Stomach (tissue), 4 donors: ENCODE measurements around the gene SLFN13.

ENCODE experiments used
- POLR2A ChIP-seq, 4 donors: fragments of 450-650 bp; IDR thresholded peaks; one replicate each; pipeline ENCODE4 v1.6.1; 2016; ENCODE audit warnings: antibody characterized with exemption in 4 of 4, control low read depth in 2 of 4, mild to moderate bottlenecking in 1 of 4, moderate library complexity in 1 of 4
- POLR2AphosphoS5 ChIP-seq, 3 donors: sonication (generic); formaldehyde crosslinking; IDR thresholded peaks; one replicate each; pipeline ENCODE4 v1.6.1; 2016; ENCODE audit warnings: antibody characterized with exemption in 3 of 3
- TF ChIP-seq, protein P1 (sequence below), 7 experiments: fragments of 450-650 bp in 4 of 7; fragments of 200-600 bp in 3 of 7; sonication (generic) in 3 of 7; IDR thresholded peaks; one replicate each; pipeline ENCODE4 v1.5.1; 2016 to 2019; ENCODE audit warnings: antibody characterized with exemption in 7 of 7, control low read depth in 2 of 7, mild to moderate bottlenecking in 1 of 7

DNA sequence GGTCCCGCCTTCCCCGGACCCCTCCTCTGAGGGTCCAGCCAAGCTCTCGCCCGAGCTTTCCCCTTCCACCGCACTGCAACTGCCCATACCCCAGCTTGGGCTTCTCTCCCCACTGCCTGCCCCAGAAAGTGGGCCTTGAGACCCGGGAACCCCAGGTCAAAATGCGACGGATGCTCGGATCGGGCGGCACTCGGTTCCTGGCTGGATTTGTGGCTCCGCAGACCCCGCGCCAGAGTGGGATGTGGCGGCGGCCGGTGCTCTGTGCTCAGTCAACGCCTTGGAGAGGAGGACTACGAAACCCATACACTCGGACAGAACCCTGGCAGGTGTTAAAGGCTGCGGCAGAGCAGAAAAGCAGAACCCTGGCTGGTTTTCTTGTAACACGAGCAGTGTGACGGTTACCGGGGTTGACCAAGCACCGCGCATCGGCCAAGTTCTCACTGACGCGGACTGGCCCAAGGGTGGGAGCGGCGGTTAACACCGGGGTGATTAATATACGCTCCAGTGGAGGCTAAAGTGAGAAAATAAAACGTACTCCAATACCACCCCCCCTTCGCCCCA is 885 bp upstream of the SLFN13 start:
- TF ChIP-seq, protein P1, sequence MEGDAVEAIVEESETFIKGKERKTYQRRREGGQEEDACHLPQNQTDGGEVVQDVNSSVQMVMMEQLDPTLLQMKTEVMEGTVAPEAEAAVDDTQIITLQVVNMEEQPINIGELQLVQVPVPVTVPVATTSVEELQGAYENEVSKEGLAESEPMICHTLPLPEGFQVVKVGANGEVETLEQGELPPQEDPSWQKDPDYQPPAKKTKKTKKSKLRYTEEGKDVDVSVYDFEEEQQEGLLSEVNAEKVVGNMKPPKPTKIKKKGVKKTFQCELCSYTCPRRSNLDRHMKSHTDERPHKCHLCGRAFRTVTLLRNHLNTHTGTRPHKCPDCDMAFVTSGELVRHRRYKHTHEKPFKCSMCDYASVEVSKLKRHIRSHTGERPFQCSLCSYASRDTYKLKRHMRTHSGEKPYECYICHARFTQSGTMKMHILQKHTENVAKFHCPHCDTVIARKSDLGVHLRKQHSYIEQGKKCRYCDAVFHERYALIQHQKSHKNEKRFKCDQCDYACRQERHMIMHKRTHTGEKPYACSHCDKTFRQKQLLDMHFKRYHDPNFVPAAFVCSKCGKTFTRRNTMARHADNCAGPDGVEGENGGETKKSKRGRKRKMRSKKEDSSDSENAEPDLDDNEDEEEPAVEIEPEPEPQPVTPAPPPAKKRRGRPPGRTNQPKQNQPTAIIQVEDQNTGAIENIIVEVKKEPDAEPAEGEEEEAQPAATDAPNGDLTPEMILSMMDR (IDR thresholded peaks at IDR 0.05): no peak
- no peak for TF ChIP-seq POLR2A (IDR thresholded peaks at IDR 0.05)
- no peak for TF ChIP-seq POLR2AphosphoS5 (IDR thresholded peaks at IDR 0.05)
